Measurements from ENCODE around the gene GLYAT. TPM values are rescaled to one million over a fixed set of nuclear protein-coding genes. Genes with fewer than 3 reads are reported as not detected.

GLYAT gene
- total RNA-seq, 1 donor, result not detected

DNA sequence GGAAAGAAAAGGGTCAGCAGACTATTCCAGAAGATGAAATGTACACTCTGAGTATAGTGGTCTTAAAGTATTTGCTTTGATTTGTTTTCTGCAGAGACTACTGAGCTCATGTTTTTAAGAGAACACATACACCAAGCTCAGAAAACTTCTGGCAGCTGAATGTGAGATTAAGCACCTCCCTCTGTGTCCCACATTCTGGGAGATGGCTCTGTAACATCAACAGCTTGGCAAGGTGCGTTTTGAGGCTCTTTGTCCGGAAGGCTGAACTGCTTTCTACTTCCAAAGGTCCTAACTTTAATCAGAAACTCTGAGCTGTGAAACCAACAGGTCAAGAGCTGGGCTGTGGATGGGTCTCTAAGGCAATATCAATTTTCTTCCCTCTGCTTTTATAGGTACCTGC is 36.4 kb upstream of the GLYAT start:
- H3K27ac ChIP-seq (ENCODE audit: low read depth, low read length), result no peak overlapping the region
- no peaks in the 10 kb centered on the region for H3K4me1 ChIP-seq (ENCODE audit: insufficient read depth, low read length)
- TF ChIP-seq, protein P1, sequence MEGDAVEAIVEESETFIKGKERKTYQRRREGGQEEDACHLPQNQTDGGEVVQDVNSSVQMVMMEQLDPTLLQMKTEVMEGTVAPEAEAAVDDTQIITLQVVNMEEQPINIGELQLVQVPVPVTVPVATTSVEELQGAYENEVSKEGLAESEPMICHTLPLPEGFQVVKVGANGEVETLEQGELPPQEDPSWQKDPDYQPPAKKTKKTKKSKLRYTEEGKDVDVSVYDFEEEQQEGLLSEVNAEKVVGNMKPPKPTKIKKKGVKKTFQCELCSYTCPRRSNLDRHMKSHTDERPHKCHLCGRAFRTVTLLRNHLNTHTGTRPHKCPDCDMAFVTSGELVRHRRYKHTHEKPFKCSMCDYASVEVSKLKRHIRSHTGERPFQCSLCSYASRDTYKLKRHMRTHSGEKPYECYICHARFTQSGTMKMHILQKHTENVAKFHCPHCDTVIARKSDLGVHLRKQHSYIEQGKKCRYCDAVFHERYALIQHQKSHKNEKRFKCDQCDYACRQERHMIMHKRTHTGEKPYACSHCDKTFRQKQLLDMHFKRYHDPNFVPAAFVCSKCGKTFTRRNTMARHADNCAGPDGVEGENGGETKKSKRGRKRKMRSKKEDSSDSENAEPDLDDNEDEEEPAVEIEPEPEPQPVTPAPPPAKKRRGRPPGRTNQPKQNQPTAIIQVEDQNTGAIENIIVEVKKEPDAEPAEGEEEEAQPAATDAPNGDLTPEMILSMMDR (IDR thresholded peaks at IDR 0.05; ENCODE audit: extremely low read depth, low read depth, low read length), result no peak
- no peak for DNase-seq (ENCODE audit: insufficient read length, low spot score, missing footprints)
- no peaks in the 10 kb centered on the region for H3K79me2 ChIP-seq (ENCODE audit: insufficient read depth, low read length)
- no peaks in the 10 kb centered on the region for H3K27me3 ChIP-seq (ENCODE audit: insufficient read depth, low read length)
- H2AFZ ChIP-seq (ENCODE audit: low read length), result no peak overlapping the region
- no peak overlapping the region for H3K4me2 ChIP-seq (ENCODE audit: insufficient read depth, low read length)
- H3K4me3 ChIP-seq (ENCODE audit: insufficient read depth, low read length), result no peak overlapping the region
- no peaks in the 10 kb centered on the region for H3K9me3 ChIP-seq (ENCODE audit: low read depth, low read length)
- H3K36me3 ChIP-seq (ENCODE audit: insufficient read depth, low read length), result no peaks in the 10 kb centered on the region
- no peaks in the 10 kb centered on the region for H4K20me1 ChIP-seq (ENCODE audit: insufficient read depth, low read length)

DNA sequence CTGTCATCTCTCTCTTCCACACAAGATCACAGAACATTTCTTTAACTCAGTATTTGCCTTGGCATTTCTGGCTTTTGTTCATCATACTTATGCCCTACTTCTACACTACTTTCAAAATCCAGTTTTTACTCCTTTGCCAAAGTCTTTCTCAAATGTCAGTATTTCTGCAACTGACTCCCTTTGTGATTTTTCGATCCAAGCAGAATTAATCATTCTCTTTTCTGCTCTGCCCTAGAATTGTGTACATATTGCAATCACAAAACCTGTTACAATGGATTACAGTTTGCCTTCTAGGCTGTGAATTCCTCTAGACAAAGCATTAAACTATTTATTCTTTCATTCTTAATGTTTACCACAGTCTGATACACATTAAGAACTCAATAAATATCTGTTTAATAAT is 33.3 kb upstream of the GLYAT start:
- H3K4me3 ChIP-seq (ENCODE audit: insufficient read depth, low read length), result no peak overlapping the region
- no peak overlapping the region for H3K27ac ChIP-seq (ENCODE audit: low read depth, low read length)
- H4K20me1 ChIP-seq (ENCODE audit: insufficient read depth, low read length), result no peaks in the 10 kb centered on the region
- H3K27me3 ChIP-seq (ENCODE audit: insufficient read depth, low read length), result no peaks in the 10 kb centered on the region
- H2AFZ ChIP-seq (ENCODE audit: low read length), result no peak overlapping the region
- no peaks in the 10 kb centered on the region for H3K36me3 ChIP-seq (ENCODE audit: insufficient read depth, low read length)
- no peak for DNase-seq (ENCODE audit: insufficient read length, low spot score, missing footprints)
- no peaks in the 10 kb centered on the region for H3K4me1 ChIP-seq (ENCODE audit: insufficient read depth, low read length)
- no peaks in the 10 kb centered on the region for H3K79me2 ChIP-seq (ENCODE audit: insufficient read depth, low read length)
- TF ChIP-seq, protein P1 (IDR thresholded peaks at IDR 0.05; ENCODE audit: extremely low read depth, low read depth, low read length), result no peak
- no peak overlapping the region for H3K4me2 ChIP-seq (ENCODE audit: insufficient read depth, low read length)
- no peaks in the 10 kb centered on the region for H3K9me3 ChIP-seq (ENCODE audit: low read depth, low read length)

DNA sequence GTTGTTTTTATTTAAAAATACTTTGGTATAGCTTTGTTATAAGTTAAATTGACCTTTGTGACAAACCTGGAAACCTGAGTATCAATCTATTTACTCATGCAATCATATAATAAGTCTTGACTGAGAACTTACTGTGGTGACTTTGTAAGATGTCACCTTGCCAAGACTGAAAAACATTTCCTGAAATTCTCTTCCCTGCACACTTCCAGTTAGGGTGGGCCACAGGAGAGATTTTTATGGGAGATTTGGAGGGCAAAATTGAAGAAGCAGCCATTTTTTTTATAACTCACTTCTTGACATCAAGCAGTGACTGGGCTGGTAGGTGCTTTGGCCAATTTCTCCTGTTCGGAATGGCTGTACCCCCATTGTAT is 31.4 kb upstream of the GLYAT start:
- no peaks in the 10 kb centered on the region for H3K4me1 ChIP-seq (ENCODE audit: insufficient read depth, low read length)
- DNase-seq (ENCODE audit: insufficient read length, low spot score, missing footprints), result no peak
- TF ChIP-seq, protein P1 (IDR thresholded peaks at IDR 0.05; ENCODE audit: extremely low read depth, low read depth, low read length), result no peak
- no peaks in the 10 kb centered on the region for H3K27me3 ChIP-seq (ENCODE audit: insufficient read depth, low read length)
- H3K4me3 ChIP-seq (ENCODE audit: insufficient read depth, low read length), result no peak overlapping the region
- H3K9me3 ChIP-seq (ENCODE audit: low read depth, low read length), result no peaks in the 10 kb centered on the region
- no peaks in the 10 kb centered on the region for H3K36me3 ChIP-seq (ENCODE audit: insufficient read depth, low read length)
- H3K4me2 ChIP-seq (ENCODE audit: insufficient read depth, low read length), result no peak overlapping the region
- H3K27ac ChIP-seq (ENCODE audit: low read depth, low read length), result no peak overlapping the region
- H4K20me1 ChIP-seq (ENCODE audit: insufficient read depth, low read length), result no peaks in the 10 kb centered on the region
- no peak overlapping the region for H2AFZ ChIP-seq (ENCODE audit: low read length)
- no peaks in the 10 kb centered on the region for H3K79me2 ChIP-seq (ENCODE audit: insufficient read depth, low read length)

DNA sequence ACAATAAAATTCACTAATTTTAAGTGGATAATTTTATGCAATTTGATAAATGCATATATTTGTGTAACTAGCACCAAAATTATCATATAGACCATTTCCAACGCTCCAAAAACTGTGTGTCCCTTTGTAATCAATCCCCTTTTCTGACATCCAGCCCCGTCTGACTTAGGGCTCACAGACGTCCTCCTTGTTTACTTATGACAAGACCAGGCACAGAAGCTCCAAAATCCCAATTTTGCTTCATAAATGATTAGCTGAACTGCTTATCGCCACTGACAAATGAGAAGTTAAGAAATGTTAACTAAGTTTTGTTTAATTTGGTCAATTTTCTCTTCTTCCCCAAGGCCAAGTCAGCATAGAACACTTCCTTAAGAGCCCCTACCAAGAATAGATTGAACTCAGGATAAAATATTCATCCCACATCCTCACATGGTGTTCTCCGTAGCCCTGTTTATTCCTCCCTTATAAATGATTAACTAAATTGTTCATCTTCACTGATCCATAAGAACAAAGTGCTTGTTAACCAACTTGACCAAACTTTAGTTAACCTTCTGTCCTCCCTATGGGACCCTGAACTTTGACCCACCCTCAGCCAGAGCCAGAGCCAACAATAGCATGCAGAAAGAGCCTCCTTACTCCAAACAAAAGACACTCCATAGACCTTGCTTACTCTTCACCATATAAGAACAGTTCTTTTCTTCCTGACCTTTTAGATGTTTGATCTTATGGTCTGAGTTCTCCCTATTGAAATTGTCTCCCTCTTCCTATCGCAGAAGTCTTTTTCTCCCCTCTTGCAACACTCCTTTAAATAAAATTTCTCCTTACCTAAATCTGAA is 30.8 kb upstream of the GLYAT start:
- no peaks in the 10 kb centered on the region for H4K20me1 ChIP-seq (ENCODE audit: insufficient read depth, low read length)
- H3K4me2 ChIP-seq (ENCODE audit: insufficient read depth, low read length), result no peak overlapping the region
- H3K79me2 ChIP-seq (ENCODE audit: insufficient read depth, low read length), result no peaks in the 10 kb centered on the region
- no peak overlapping the region for H3K27ac ChIP-seq (ENCODE audit: low read depth, low read length)
- no peaks in the 10 kb centered on the region for H3K36me3 ChIP-seq (ENCODE audit: insufficient read depth, low read length)
- no peaks in the 10 kb centered on the region for H3K4me1 ChIP-seq (ENCODE audit: insufficient read depth, low read length)
- DNase-seq (ENCODE audit: insufficient read length, low spot score, missing footprints), result no peak
- H2AFZ ChIP-seq (ENCODE audit: low read length), result no peak overlapping the region
- H3K9me3 ChIP-seq (ENCODE audit: low read depth, low read length), result no peaks in the 10 kb centered on the region
- TF ChIP-seq, protein P1 (IDR thresholded peaks at IDR 0.05; ENCODE audit: extremely low read depth, low read depth, low read length), result no peak
- H3K27me3 ChIP-seq (ENCODE audit: insufficient read depth, low read length), result no peaks in the 10 kb centered on the region
- H3K4me3 ChIP-seq (ENCODE audit: insufficient read depth, low read length), result no peak overlapping the region
